ENCODE measurements around the gene FAM72B. TPM values are rescaled to one million over a fixed set of nuclear protein-coding genes. Genes with fewer than 3 reads are reported as not detected.
"Not testable (repeated sequence)": the region's sequence is repeated elsewhere in the genome, so short reads cannot be mapped to it uniquely, and the experiment has no call there.

Gene FAM72B
- total RNA-seq, 2 experiments from 2014 or later: 22.9 to 25.6 TPM

- DNase-seq; H3K4me3 Mint-ChIP-seq; CTCF ChIA-PET; H3K36me3 Mint-ChIP-seq (ENCODE audit: low read depth); H3K27ac Mint-ChIP-seq; H3K9me3 Mint-ChIP-seq; H3K4me1 Mint-ChIP-seq; POLR2A ChIA-PET; H3K27me3 Mint-ChIP-seq: not testable (repeated sequence)
Observed at GRCh38 chr1:121152788-121153187, 31.4 kb downstream of the FAM72B start.

GRCh38 chr1:121151294-121151693 lies 32.8 kb downstream of the FAM72B start:
- H3K36me3 Mint-ChIP-seq (ENCODE audit: low read depth); CTCF ChIA-PET; H3K9me3 Mint-ChIP-seq; H3K27ac Mint-ChIP-seq; DNase-seq; H3K4me3 Mint-ChIP-seq; POLR2A ChIA-PET; H3K4me1 Mint-ChIP-seq; H3K27me3 Mint-ChIP-seq: not testable (repeated sequence)

- H3K4me3 Mint-ChIP-seq; H3K4me1 Mint-ChIP-seq; H3K36me3 Mint-ChIP-seq (ENCODE audit: low read depth); H3K27ac Mint-ChIP-seq; CTCF ChIA-PET; H3K9me3 Mint-ChIP-seq; H3K27me3 Mint-ChIP-seq; POLR2A ChIA-PET; DNase-seq: not testable (repeated sequence)
Observed at GRCh38 chr1:121148489-121149190, 35.5 kb downstream of the FAM72B start.

GRCh38 chr1:121140393-121140792 lies 43.7 kb downstream of the FAM72B start:
- H3K36me3 Mint-ChIP-seq (ENCODE audit: low read depth); H3K27ac Mint-ChIP-seq; H3K4me3 Mint-ChIP-seq; CTCF ChIA-PET; H3K4me1 Mint-ChIP-seq; POLR2A ChIA-PET; H3K27me3 Mint-ChIP-seq; H3K9me3 Mint-ChIP-seq; DNase-seq: not testable (repeated sequence)

GRCh38 chr1:121131494-121131893 lies 52.6 kb downstream of the FAM72B start:
- DNase-seq; H3K36me3 Mint-ChIP-seq (ENCODE audit: low read depth); H3K4me1 Mint-ChIP-seq; H3K27me3 Mint-ChIP-seq; H3K4me3 Mint-ChIP-seq; CTCF ChIA-PET; POLR2A ChIA-PET; H3K27ac Mint-ChIP-seq; H3K9me3 Mint-ChIP-seq: not testable (repeated sequence)

- H3K27me3 Mint-ChIP-seq; CTCF ChIA-PET; H3K9me3 Mint-ChIP-seq; H3K4me3 Mint-ChIP-seq; H3K27ac Mint-ChIP-seq; POLR2A ChIA-PET; H3K4me1 Mint-ChIP-seq; H3K36me3 Mint-ChIP-seq (ENCODE audit: low read depth); DNase-seq: not testable (repeated sequence)
Observed at GRCh38 chr1:121118480-121118824, 65.7 kb downstream of the FAM72B start.

Other genes with a start within 250 kb of the FAM72B start
- gene SRGAP2C, start 635 bp upstream of the FAM72B start, total RNA-seq: 10 to 100 TPM; 27.4 to 29.6 TPM